Ramos (cell line): ENCODE results near the gene ANP32E.

Source experiments
- in situ Hi-C: fragments of 300-500 bp; cut with MboI; formaldehyde crosslinking; loops from one replicate; pipeline ENCODE4 v1.14.3; 2022; ENCODE audit warnings: low sequenced_read_pairs; ENCODE audit not compliant: unreplicated experiment

The ANP32E gene

DNA sequence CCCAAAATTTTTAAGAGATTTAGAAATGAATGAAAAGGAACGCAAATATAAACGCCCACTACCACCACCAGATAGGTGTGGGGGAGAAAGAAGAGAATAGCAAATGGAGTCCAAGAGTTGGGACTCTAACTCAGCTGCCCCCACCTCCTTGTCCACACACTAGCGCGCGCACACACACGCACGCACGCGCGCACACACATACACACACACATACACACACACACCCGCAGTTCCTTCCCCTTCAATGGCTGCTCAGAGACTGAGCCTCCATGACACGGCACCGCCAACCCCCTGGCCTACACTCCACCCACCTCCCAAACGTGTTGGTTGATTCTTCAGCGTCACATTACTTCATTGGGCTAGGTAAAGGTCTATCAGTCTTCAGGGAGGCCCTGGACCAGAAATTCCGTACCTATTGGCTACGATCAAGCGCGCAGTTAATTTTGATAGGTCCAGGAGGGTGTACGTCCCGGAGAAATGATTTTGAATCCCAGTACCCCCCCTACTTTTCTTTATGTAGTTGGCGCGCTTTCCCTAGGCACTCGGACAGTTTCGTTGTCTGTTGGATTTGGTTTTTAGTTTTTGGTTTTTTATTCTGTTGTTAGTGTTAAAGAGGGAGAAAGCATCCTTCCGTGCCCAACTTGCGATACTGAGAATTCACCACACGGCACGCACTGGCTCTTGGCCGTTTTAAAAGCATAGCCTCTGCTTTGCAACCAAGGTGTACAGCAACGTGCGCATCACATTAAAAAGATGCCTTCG is at the start of gene ANP32E:
Gene ANP32E (minus strand): TSS at position 261 of the 762 bp plus-strand sequence. CDS start 326 bp downstream, outside the sequence.
- in situ Hi-C loops, result no loop called here

- in situ Hi-C loops, result no loop called here
Observed at GRCh38 chr1:150283260-150283659, 47.3 kb upstream of the ANP32E start.

- in situ Hi-C loops, result no loop called here
Observed at GRCh38 chr1:150282558-150282958, 46.6 kb upstream of the ANP32E start.

- in situ Hi-C loops, result no loop called here
Observed at GRCh38 chr1:150281758-150282557, 46.0 kb upstream of the ANP32E start, which contains the start of gene CIART. TSS of gene CIART (plus strand) at chr1:150282554. CDS start at chr1:150283268, 714 bp downstream.

- in situ Hi-C loops, result no loop called here
Observed at GRCh38 chr1:150281221-150281757, 45.4 kb upstream of the ANP32E start.

DNA sequence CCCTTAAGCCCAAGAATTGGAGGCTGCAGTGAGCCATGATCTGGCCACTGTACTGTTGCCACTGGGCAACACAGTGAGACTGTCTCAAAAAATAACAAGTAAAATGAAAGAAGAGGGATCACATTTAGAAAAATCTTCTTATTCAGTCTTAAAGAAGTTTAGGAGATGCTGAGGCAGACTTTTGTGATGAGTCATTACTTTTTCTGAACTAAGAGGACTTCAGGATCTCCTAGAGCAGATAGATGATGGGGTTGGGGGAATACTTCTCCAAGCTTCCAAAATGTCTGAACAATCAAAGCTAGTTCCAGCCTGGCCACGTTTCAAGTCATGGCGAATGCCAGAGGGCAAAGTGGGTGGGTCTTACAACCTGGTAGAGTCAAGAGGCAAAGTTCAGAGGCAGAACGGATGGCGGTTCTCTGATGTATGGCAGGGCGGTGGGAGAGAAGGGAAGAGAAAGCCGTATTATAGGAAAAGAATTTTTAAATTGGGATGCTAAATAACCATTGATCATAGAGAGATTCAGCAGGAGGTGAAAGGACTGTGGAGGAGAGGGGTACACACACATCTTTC is 44.3 kb upstream of the ANP32E start:
- in situ Hi-C loops, result no loop called here

DNA sequence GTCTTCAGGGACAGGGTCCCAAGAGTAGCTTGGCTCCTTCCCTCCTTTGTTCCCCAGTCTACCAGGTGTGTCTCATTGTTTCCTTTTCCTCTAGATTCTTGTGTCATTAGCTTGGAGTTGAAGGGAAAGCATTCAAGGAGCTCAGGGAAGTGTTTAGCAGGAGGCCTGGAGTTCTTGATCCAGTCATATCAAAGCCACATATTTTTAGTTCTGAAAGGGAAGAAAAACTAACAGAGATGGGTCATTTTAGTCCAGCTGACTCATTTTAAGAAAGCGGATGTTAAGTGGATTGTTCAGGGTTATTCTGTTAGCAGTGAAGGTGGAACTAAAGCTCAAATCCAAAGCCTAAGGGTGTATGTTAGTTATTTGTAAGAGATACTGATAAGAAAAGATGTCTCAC is 37.4 kb upstream of the ANP32E start:
- in situ Hi-C loops, result loop anchor here (25.0 kb wide), 1 partner anchor 714 kb away; the partner anchor contains the start of gene ANXA9

- in situ Hi-C loops, result loop anchor here (25.0 kb wide), 1 partner anchor 716 kb away; the partner anchor contains the start of gene ANXA9
Observed at GRCh38 chr1:150271291-150271959, 35.5 kb upstream of the ANP32E start.

DNA sequence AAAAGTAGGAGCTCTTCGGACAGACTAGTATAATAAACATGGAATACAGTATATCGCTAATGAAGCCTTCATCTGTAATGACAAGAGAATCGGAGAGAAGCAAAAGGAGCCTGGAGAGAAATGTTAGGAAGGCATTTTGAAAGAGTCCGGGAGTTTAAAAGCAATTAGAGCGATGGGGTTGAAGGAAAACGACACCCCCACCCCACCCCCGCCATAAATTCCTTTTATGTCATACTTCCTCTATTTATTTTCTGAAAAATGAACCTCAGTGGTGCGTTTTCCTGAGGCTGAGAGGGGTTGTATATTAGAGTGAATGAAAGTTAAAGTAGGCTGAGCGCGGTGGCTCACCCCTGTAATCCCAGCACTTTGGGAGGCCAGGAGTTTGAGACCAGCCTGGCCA is 33.5 kb upstream of the ANP32E start:
- in situ Hi-C loops, result loop anchor here (25.0 kb wide), 1 partner anchor 718 kb away; the partner anchor contains the start of gene ANXA9

- in situ Hi-C loops, result loop anchor here (25.0 kb wide), 1 partner anchor 718 kb away; the partner anchor contains the start of gene ANXA9
Observed at GRCh38 chr1:150268705-150269403, 32.9 kb upstream of the ANP32E start, which contains the start of gene APH1A. TSS of gene APH1A (minus strand) at chr1:150269016. CDS start at chr1:150268810, 206 bp downstream.

- in situ Hi-C loops, result loop anchor here (25.0 kb wide), 1 partner anchor 719 kb away; the partner anchor contains the start of gene ANXA9
Observed at GRCh38 chr1:150268340-150268704, 32.4 kb upstream of the ANP32E start.

DNA sequence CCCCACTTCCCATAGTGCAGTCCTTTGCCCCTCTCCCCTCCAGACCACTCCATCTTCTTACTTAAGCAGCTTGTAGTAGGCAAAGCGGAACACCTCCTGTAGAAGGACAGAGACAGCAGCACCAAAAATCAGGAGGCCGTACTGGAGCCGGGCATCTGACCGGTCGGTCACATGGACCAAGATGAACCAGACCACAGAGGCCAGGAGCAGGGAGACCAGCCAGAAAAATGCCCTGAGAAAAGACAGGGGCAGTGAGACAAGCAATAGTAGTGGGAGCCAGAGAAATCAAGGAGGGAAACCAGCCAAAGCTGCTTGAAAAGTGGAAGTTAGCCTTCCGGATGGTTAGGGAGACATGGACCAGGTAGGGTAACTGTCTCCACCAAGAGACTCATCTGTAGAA is 32.0 kb upstream of the ANP32E start:
- in situ Hi-C loops, result loop anchor here (25.0 kb wide), 1 partner anchor 719 kb away; the partner anchor contains the start of gene ANXA9

DNA sequence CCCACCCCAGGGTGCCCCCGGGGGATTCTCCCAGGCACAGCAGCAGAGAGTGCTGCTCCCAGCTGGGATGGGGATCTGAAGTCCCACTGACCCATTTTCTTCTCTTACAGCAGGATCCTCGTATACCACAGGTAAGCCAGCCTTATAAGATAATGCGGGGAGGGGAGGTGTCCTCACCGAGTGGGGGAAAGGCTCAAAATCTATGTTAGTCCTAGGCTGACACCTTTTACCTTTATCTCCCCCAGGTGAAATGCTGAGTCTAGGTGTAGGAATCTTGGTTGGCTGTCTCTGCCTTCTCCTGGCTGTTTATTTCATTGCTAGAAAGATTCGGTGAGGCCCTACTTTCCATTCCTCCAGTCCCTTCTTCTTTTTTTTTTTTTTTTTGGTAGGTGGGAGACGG is 27.6 kb upstream of the ANP32E start:
- in situ Hi-C loops, result loop anchor here (25.0 kb wide), 1 partner anchor 724 kb away; the partner anchor contains the start of gene ANXA9

DNA sequence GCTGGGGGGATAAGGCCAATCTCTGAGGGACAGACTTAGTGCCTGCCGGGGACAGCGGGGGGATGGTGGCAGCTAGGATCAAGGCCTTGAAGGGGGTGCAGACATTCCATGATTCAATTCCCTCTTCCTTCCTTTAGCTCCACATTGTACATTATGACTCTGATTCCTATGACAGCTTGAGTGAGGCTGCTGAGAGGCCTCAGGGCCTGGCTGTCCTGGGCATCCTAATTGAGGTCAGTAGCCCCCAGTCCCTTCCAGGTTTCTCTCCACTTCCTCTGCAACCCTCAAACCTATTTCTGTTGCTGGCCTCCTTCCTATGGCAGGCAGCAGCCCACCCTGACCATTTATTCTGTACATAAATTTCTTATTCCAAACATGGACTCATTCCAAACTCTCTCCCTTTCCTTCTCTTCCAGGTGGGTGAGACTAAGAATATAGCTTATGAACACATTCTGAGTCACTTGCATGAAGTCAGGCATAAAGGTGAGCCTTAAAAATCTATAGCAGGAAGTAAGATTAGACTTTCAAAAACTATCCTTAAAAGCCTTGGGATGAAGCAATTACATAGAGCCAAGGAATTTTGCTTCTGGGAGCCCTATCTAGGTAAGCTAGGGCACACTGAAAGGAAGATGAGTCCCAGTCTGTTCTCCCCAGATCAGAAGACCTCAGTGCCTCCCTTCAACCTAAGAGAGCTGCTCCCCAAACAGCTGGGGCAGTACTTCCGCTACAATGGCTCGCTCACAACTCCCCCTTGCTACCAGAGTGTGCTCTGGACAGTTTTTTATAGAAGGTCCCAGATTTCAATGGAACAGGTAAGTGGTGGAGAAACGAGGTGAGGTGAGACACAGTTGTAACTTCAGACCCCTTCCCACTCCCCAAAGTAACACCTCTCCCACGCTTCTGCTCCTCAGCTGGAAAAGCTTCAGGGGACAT is 26.7 kb upstream of the ANP32E start:
- in situ Hi-C loops, result loop anchor here (25.0 kb wide), 1 partner anchor 725 kb away; the partner anchor contains the start of gene ANXA9

- in situ Hi-C loops, result loop anchor here (25.0 kb wide), 1 partner anchor 726 kb away; the partner anchor contains the start of gene ANXA9
Observed at GRCh38 chr1:150261367-150261766, 25.5 kb upstream of the ANP32E start.

DNA sequence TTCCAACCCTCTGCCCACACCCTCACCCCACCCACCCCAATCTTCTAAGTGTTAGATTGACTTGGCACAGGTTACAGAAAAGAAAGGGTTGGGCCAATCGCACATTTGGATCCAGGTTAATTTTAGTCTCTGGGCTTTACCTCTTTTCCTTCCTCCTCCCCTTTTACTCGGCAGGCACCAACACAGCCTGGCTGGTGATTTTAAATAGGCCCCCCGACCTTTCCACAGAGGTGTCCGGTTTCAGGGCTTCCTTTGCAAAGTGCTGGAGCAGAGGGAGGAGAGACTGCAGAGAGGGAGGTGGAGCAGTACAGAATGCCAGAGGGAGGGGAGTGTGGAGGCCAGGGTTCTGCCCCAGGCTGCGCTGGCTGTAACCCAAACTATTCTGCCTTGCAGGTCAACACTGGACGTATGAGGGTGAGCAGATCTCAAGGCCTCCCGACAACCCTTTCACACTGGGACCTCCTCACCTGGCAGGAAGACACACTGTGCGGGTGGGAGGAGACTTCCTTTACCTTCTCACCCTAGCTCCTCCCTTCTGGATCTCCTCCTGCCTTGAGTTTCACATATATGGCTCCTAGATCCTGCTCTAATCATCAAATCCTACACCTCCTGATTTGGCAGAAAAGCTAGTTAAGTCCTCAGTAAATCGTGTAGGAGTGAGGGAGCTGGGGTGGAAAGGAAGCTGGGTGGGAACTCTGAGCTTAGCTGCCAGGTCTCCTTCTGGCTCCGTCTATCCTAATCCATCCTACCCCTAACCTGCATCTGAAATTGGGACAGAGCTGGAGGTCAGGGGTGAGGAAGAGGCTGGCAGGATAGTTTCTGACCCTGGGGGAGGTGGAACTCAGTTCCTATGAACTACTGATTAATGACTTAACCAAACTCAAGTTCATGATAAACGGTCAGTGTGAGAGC is 24.1 kb upstream of the ANP32E start:
- in situ Hi-C loops, result loop anchor here (25.0 kb wide), 1 partner anchor 727 kb away; the partner anchor contains the start of gene ANXA9
